ENCODE data around the gene ROR2.

Gene ROR2

GRCh38 chr9:91924090-91924489 lies 25.9 kb downstream of the ROR2 start:
- Histone ChIP-seq H3K4me2 (ENCODE audit: low read depth, low read length, poor library complexity, severe bottlenecking) (no peak overlapping the region), H3K79me2 (ENCODE audit: insufficient read depth, low read length) (no peaks in the 10 kb centered on the region), H3K27ac (ENCODE audit: low read depth, low read length) (no peak overlapping the region), H3F3A (ENCODE audit: insufficient read depth) (no peaks in the 10 kb centered on the region), H3K4me3 (ENCODE audit: insufficient read depth, low read length, poor library complexity, severe bottlenecking) (no peak overlapping the region), H4K20me1 (ENCODE audit: low read depth, low read length) (no peaks in the 10 kb centered on the region), H3K36me3 (ENCODE audit: low read length) (no peaks in the 10 kb centered on the region), H3K9me2 (replicated peaks; ENCODE audit: insufficient read depth, low read length) (no peaks in the 10 kb centered on the region), H3K27me3 (ENCODE audit: low read length) (no peaks in the 10 kb centered on the region), H2AFZ (ENCODE audit: low read depth, low read length, severe bottlenecking) (no peak overlapping the region), H3K9ac (ENCODE audit: low read length) (no peak overlapping the region), H3K9me3 (ENCODE audit: insufficient read depth, low read length) (no peaks in the 10 kb centered on the region)
- TF ChIP-seq EZH2phosphoT487 (conservative IDR thresholded peaks at IDR 0.05; ENCODE audit: low read length): no peak
- no peak for TF ChIP-seq CTCF (IDR thresholded peaks at IDR 0.05; ENCODE audit: insufficient read depth, low read length, poor library complexity, severe bottlenecking)

GRCh38 chr9:91923145-91923544 lies 26.9 kb downstream of the ROR2 start:
- no peak overlapping the region for H3K27ac ChIP-seq (ENCODE audit: low read depth, low read length)
- TF ChIP-seq EZH2phosphoT487 (conservative IDR thresholded peaks at IDR 0.05; ENCODE audit: low read length) (no peak), CTCF (IDR thresholded peaks at IDR 0.05; ENCODE audit: insufficient read depth, low read length, poor library complexity, severe bottlenecking) (no peak)

GRCh38 chr9:91921371-91921770 lies 28.7 kb downstream of the ROR2 start:
- Histone ChIP-seq H3K9ac (ENCODE audit: low read length) (no peak overlapping the region), H3K4me3 (ENCODE audit: insufficient read depth, low read length, poor library complexity, severe bottlenecking) (no peak overlapping the region), H3K9me3 (ENCODE audit: insufficient read depth, low read length) (no peaks in the 10 kb centered on the region), H3K79me2 (ENCODE audit: insufficient read depth, low read length) (no peaks in the 10 kb centered on the region), H3F3A (ENCODE audit: insufficient read depth) (no peaks in the 10 kb centered on the region), H4K20me1 (ENCODE audit: low read depth, low read length) (no peaks in the 10 kb centered on the region), H3K27me3 (ENCODE audit: low read length) (no peaks in the 10 kb centered on the region), H3K4me2 (ENCODE audit: low read depth, low read length, poor library complexity, severe bottlenecking) (no peak overlapping the region), H3K27ac (ENCODE audit: low read depth, low read length) (no peak overlapping the region), H3K36me3 (ENCODE audit: low read length) (no peaks in the 10 kb centered on the region), H2AFZ (ENCODE audit: low read depth, low read length, severe bottlenecking) (no peak overlapping the region), H3K9me2 (replicated peaks; ENCODE audit: insufficient read depth, low read length) (no peaks in the 10 kb centered on the region)
- TF ChIP-seq EZH2phosphoT487 (conservative IDR thresholded peaks at IDR 0.05; ENCODE audit: low read length) (no peak), CTCF (IDR thresholded peaks at IDR 0.05; ENCODE audit: insufficient read depth, low read length, poor library complexity, severe bottlenecking) (no peak)

More at GRCh38 chr9:91923145-91923544, 26.9 kb downstream of the ROR2 start:
- no peaks in the 10 kb centered on the region for H3K9me3 ChIP-seq (ENCODE audit: insufficient read depth, low read length)
- H3K79me2 ChIP-seq (ENCODE audit: insufficient read depth, low read length): no peaks in the 10 kb centered on the region
- no peak overlapping the region for H3K4me3 ChIP-seq (ENCODE audit: insufficient read depth, low read length, poor library complexity, severe bottlenecking)
- H3K27me3 ChIP-seq (ENCODE audit: low read length): no peaks in the 10 kb centered on the region
- H3K4me2 ChIP-seq (ENCODE audit: low read depth, low read length, poor library complexity, severe bottlenecking): no peak overlapping the region
- H4K20me1 ChIP-seq (ENCODE audit: low read depth, low read length): no peaks in the 10 kb centered on the region
- H2AFZ ChIP-seq (ENCODE audit: low read depth, low read length, severe bottlenecking): no peak overlapping the region
- H3K9ac ChIP-seq (ENCODE audit: low read length): no peak overlapping the region
- H3F3A ChIP-seq (ENCODE audit: insufficient read depth): no peaks in the 10 kb centered on the region
- no peaks in the 10 kb centered on the region for H3K36me3 ChIP-seq (ENCODE audit: low read length)
- no peaks in the 10 kb centered on the region for H3K9me2 ChIP-seq (replicated peaks; ENCODE audit: insufficient read depth, low read length)
